SK-N-SH (cell line): ENCODE measurements around the gene EFTUD2. TPM values are rescaled to one million over a fixed set of nuclear protein-coding genes. Genes with fewer than 3 reads are reported as not detected.

Experiments
- CTCF ChIA-PET: fragments of 300-600, 350-600 bp; formaldehyde crosslinking; extraction: SDS; loops from one replicate; lab custom pipeline; 2021; lab: Yijun Ruan, JAX
- POLR2A ChIA-PET: fragments of 350-600 bp; sonication (Branson Sonifier 250); formaldehyde crosslinking; extraction: SDS; loops from one replicate; lab custom pipeline; 2020; ENCODE audit warnings: antibody characterized with exemption, inconsistent platforms; lab: Yijun Ruan, JAX
- DNase-seq: peaks from one replicate; pipeline ENCODE4 v3.0.0; 2012
- H2AFZ ChIP-seq: fragments of 200-600 bp; sonication (generic); 2 replicates; pipeline ENCODE4 v1.8.1; 2016; ENCODE audit warnings: antibody characterized with exemption, mild to moderate bottlenecking, low read depth
- H3F3A ChIP-seq: fragments of 200-600 bp; sonication (generic); replicated peaks from 2 replicates; pipeline ENCODE3; 2016; ENCODE audit warnings: antibody characterized with exemption, mild to moderate bottlenecking; ENCODE audit not compliant: insufficient read depth
- H3K27ac ChIP-seq, 2 experiments: fragments of 200-500 bp in 1 of 2; fragments of 200-600 bp in 1 of 2; sonication (Bioruptor generic) in 1 of 2; sonication (generic), shearing (Covaris generic) in 1 of 2; 2 replicates each; pipeline versions ENCODE4 v1.5.1 to v1.6.1; 2014 to 2016; ENCODE audit warnings: low read depth in 2 of 2, inconsistent platforms in 1 of 2, low read length in 1 of 2, mild to moderate bottlenecking in 1 of 2, mixed read lengths in 1 of 2
- H3K27me3 ChIP-seq: fragments of 200-600 bp; sonication (generic), shearing (Covaris generic); 2 replicates; pipeline ENCODE4 v1.6.1; 2016; ENCODE audit warnings: mixed run types; ENCODE audit not compliant: insufficient read depth
- H3K36me3 ChIP-seq, 2 experiments: fragments of 200-500 bp in 1 of 2; fragments of 200-600 bp in 1 of 2; sonication (Bioruptor generic) in 1 of 2; sonication (generic) in 1 of 2; replicated peaks in 1 of 2; 2 replicates each; pipeline versions ENCODE3 to v1.5.1; 2014 to 2016; ENCODE audit warnings: low read length in 1 of 2, mild to moderate bottlenecking in 1 of 2; ENCODE audit not compliant: insufficient read depth in 2 of 2, control insufficient read depth in 1 of 2
- H3K4me1 ChIP-seq, 2 experiments: fragments of 200-500 bp in 1 of 2; fragments of 200-600 bp in 1 of 2; sonication (Bioruptor generic) in 1 of 2; sonication (generic), shearing (Covaris generic) in 1 of 2; 2 replicates each; pipeline versions ENCODE4 v1.5.1 to v1.6.1; 2014 to 2016; ENCODE audit warnings: low read depth in 1 of 2, low read length in 1 of 2, mixed run types in 1 of 2; ENCODE audit not compliant: insufficient read depth in 2 of 2, control insufficient read depth in 1 of 2
- H3K4me2 ChIP-seq: fragments of 200-600 bp; sonication (generic), shearing (Covaris generic); 2 replicates; pipeline ENCODE4 v1.6.1; 2017; ENCODE audit warnings: mixed run types
- H3K4me3 ChIP-seq, 2 experiments: fragments of 200-500 bp in 1 of 2; fragments of 200-600 bp in 1 of 2; sonication (Bioruptor generic) in 1 of 2; sonication (generic), shearing (Covaris generic) in 1 of 2; 2 replicates each; pipeline versions ENCODE4 v1.5.1 to v1.8.1; 2014 to 2016; ENCODE audit warnings: low read depth in 2 of 2, inconsistent platforms in 1 of 2, low read length in 1 of 2, mild to moderate bottlenecking in 1 of 2, mixed read lengths in 1 of 2, moderate library complexity in 1 of 2
- H3K79me2 ChIP-seq: fragments of 200-600 bp; sonication (generic); 2 replicates; pipeline ENCODE4 v1.8.1; 2017; ENCODE audit warnings: mild to moderate bottlenecking; ENCODE audit not compliant: insufficient read depth
- H3K9ac ChIP-seq: fragments of 200-600 bp; sonication (generic); 2 replicates; pipeline ENCODE4 v1.6.1; 2017; ENCODE audit warnings: mixed run types
- H3K9me2 ChIP-seq: fragments of 200-600 bp; sonication (generic); 2 replicates; pipeline ENCODE4 v1.6.1; 2017; ENCODE audit warnings: mixed run types
- H3K9me3 ChIP-seq: fragments of 200-600 bp; sonication (generic); 2 replicates; pipeline ENCODE4 v1.6.1; 2017; ENCODE audit warnings: mixed run types, mild to moderate bottlenecking, moderate library complexity
- H4K20me1 ChIP-seq: fragments of 200-600 bp; sonication (generic); 2 replicates; pipeline ENCODE4 v1.6.1; 2017; ENCODE audit warnings: mild to moderate bottlenecking, mixed run types; ENCODE audit not compliant: insufficient read depth
- FOSL2 ChIP-seq: IDR thresholded peaks from 2 replicates; pipeline ENCODE4 v1.4.0; 2012; ENCODE audit warnings: low read depth, mild to moderate bottlenecking, moderate library complexity, borderline replicate concordance
- FOXJ3 ChIP-seq: sonication (generic); formaldehyde crosslinking; IDR thresholded peaks from 2 replicates; pipeline ENCODE4 v1.5.1; 2020; ENCODE audit warnings: mild to moderate bottlenecking, missing genetic modification reagents
- FOXM1 ChIP-seq: IDR thresholded peaks from 2 replicates; pipeline ENCODE4 v1.4.0; 2012; ENCODE audit warnings: low read depth, mild to moderate bottlenecking
- GABPA ChIP-seq: IDR thresholded peaks from 2 replicates; pipeline ENCODE4 v1.4.0; 2012; ENCODE audit warnings: low read depth, mild to moderate bottlenecking
- GATA2 ChIP-seq: sonication (generic); formaldehyde crosslinking; IDR thresholded peaks from 2 replicates; pipeline ENCODE4 v1.5.0; 2020; ENCODE audit warnings: mild to moderate bottlenecking, missing genetic modification reagents
- JUND ChIP-seq: IDR thresholded peaks from 2 replicates; pipeline ENCODE4 v1.4.0; 2012
- MAX ChIP-seq: IDR thresholded peaks from 2 replicates; pipeline ENCODE4 v1.4.0; 2012; ENCODE audit warnings: low read depth
- MEF2A ChIP-seq: IDR thresholded peaks from 2 replicates; pipeline ENCODE4 v1.4.0; 2012; ENCODE audit warnings: low read depth, borderline replicate concordance
- MXI1 ChIP-seq: IDR thresholded peaks from 2 replicates; pipeline ENCODE4 v1.6.1; 2012; ENCODE audit warnings: mild to moderate bottlenecking, low read depth, low read length, improper control_type of control experiment
- RCOR1 ChIP-seq: fragments of 150-350 bp; IDR thresholded peaks from 2 replicates; pipeline ENCODE4 v1.6.1; 2017; ENCODE audit warnings: antibody characterized with exemption, low read length
- RFX5 ChIP-seq: IDR thresholded peaks from 2 replicates; pipeline ENCODE4 v1.6.1; 2012; ENCODE audit warnings: mild to moderate bottlenecking, improper control_type of control experiment, low read length
- RXRA ChIP-seq: IDR thresholded peaks from 2 replicates; pipeline ENCODE4 v1.4.0; 2012; ENCODE audit warnings: low read depth, mild to moderate bottlenecking, borderline replicate concordance
- TAF1 ChIP-seq: IDR thresholded peaks from 2 replicates; pipeline ENCODE4 v1.6.1; 2012; ENCODE audit warnings: low read depth, mild to moderate bottlenecking, low read length, moderate library complexity, borderline replicate concordance
- TCF12 ChIP-seq: IDR thresholded peaks from 2 replicates; pipeline ENCODE4 v1.4.0; 2012
- WGBS: methylation state at CpG from one replicate; pipeline ENCODE4 v1.1.6; 2017; ENCODE audit warnings: low lambda C conversion rate; 5-methylcytosine and 5-hydroxymethylcytosine counted together
- polyA plus RNA-seq, 3 experiments: library from polyadenylated mRNA; depleted of rRNA; stranded (reverse); fragments of >200 nt; gene quantifications; 2 replicates each; pipeline ENCODE4 v1.2.3, GENCODE V29; 2012
- TF ChIP-seq, protein P1 (sequence below): IDR thresholded peaks from 2 replicates; pipeline ENCODE4; 2012

Gene EFTUD2
- polyA plus RNA-seq, 1 of the 3 experiments (the other 2 are of a cell fraction): 82.9 TPM

GRCh38 chr17:44931376-44931775 lies 32.1 kb upstream of the EFTUD2 start:
- H3K4me1 ChIP-seq: peaks cover 0 to 21% of the 10 kb centered on the region in 2 experiments; a peak in 1 of 4 replicates
- H3K9ac ChIP-seq: no peak overlapping the region
- ChIA-PET POLR2A (interaction anchor here (0.8 to 1.4 kb wide), 3 partner anchors 11 to 49 kb away, joined by 3 to 4 read pairs (median 3); no protein-coding TSS in a partner anchor), CTCF (interaction anchor here (1.0 to 17.2 kb wide), 6 partner anchors 9 to 204 kb away, joined by 3 to 433 read pairs (median 8); partner anchors contain the start of gene ACBD4)
- H3K4me2 ChIP-seq: no peak overlapping the region
- H3K4me3 ChIP-seq: no peak overlapping the region
- peaks cover 3% of the 10 kb centered on the region for H3F3A ChIP-seq
- no peaks in the 10 kb centered on the region for H3K9me2 ChIP-seq
- H3K36me3 ChIP-seq: peaks cover 7 to 55% of the 10 kb centered on the region in 2 experiments
- peak overlapping the region in 1 of 2 experiments; percentile 81; a peak in 2 of 4 replicates for H3K27ac ChIP-seq
- peak; percentile 16 for DNase-seq
- WGBS: 100% methylated on average over 5 of the region's 5 CpGs
- H2AFZ ChIP-seq: no peak overlapping the region
- TF ChIP-seq MEF2A (no peak), MAX (no peak)
- peaks cover 10% of the 10 kb centered on the region; the same call in 1 of the 2 replicates for H3K79me2 ChIP-seq
- no peaks in the 10 kb centered on the region; the same call in 1 of the 2 replicates for H4K20me1 ChIP-seq
- no peaks in the 10 kb centered on the region for H3K27me3 ChIP-seq
- H3K9me3 ChIP-seq: no peaks in the 10 kb centered on the region

- DNase-seq: peak; percentile 65
Observed at GRCh38 chr17:44930667-44931066, 31.4 kb upstream of the EFTUD2 start.

GRCh38 chr17:44928950-44929720 lies 29.9 kb upstream of the EFTUD2 start:
- Histone ChIP-seq H2AFZ (no peak overlapping the region), H3K4me1 (peaks cover 0 to 23% of the 10 kb centered on the region in 2 experiments; a peak in 1 of 4 replicates), H3K4me3 (no peak overlapping the region), H3K9me2 (no peaks in the 10 kb centered on the region), H3K4me2 (no peak overlapping the region), H3K27me3 (no peaks in the 10 kb centered on the region), H3K9me3 (no peaks in the 10 kb centered on the region), H3K9ac (no peak overlapping the region), H4K20me1 (no peaks in the 10 kb centered on the region), H3K36me3 (peaks cover 7 to 48% of the 10 kb centered on the region in 2 experiments), H3K27ac (no peak overlapping the region; a peak in 1 of 4 replicates), H3K79me2 (no peaks in the 10 kb centered on the region; the same call in 1 of the 2 replicates), H3F3A (peaks cover 10% of the 10 kb centered on the region)
- TF ChIP-seq TAF1 (no peak), RCOR1 (no peak), MXI1 (no peak), MAX (no peak), FOXM1 (no peak), RXRA (no peak), JUND (no peak), FOSL2 (no peak), GABPA (no peak), RFX5 (no peak)
- TF ChIP-seq, protein P1, sequence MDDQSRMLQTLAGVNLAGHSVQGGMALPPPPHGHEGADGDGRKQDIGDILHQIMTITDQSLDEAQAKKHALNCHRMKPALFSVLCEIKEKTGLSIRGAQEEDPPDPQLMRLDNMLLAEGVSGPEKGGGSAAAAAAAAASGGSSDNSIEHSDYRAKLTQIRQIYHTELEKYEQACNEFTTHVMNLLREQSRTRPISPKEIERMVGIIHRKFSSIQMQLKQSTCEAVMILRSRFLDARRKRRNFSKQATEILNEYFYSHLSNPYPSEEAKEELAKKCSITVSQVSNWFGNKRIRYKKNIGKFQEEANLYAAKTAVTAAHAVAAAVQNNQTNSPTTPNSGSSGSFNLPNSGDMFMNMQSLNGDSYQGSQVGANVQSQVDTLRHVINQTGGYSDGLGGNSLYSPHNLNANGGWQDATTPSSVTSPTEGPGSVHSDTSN: no peak
- ChIA-PET POLR2A (interaction anchor here (1.0 kb wide), 1 partner anchor 8 kb away, joined by 3 read pairs; no protein-coding TSS in a partner anchor), CTCF (interaction anchor here (0.9 to 17.2 kb wide), 4 partner anchors 9 to 206 kb away, joined by 3 to 433 read pairs (median 16); no protein-coding TSS in a partner anchor)
- no peak for DNase-seq
- WGBS: 73% methylated on average over 3 of the region's 7 CpGs

More at GRCh38 chr17:44930667-44931066, 31.4 kb upstream of the EFTUD2 start:
- Histone ChIP-seq H3K9me2 (no peaks in the 10 kb centered on the region), H3K27me3 (no peaks in the 10 kb centered on the region), H3F3A (peaks cover 7% of the 10 kb centered on the region), H3K4me2 (no peak overlapping the region), H3K9me3 (no peaks in the 10 kb centered on the region)
- POLR2A ChIA-PET: interaction anchor here (0.7 to 1.4 kb wide), 3 partner anchors 10 to 31 kb away, joined by 3 to 4 read pairs (median 3); no protein-coding TSS in a partner anchor
- no peak for TF ChIP-seq MEF2A
- TF ChIP-seq TCF12: no peak
- TF ChIP-seq FOXJ3 (CRISPR knock-in tag): 0 out of 2 replicates have a peak, but pooled peaks have one; percentile 18
- peak; percentile 63 for TF ChIP-seq GATA2 (CRISPR knock-in tag)
- TF ChIP-seq, all 33 proteins: peak for 2
- WGBS: 76% methylated on average over 6 of the region's 6 CpGs
- no peak overlapping the region for H2AFZ ChIP-seq
- peaks cover 3% of the 10 kb centered on the region; the same call in 1 of the 2 replicates for H3K79me2 ChIP-seq
- H3K27ac ChIP-seq: peak overlapping the region in 1 of 2 experiments; percentile 81; a peak in 2 of 4 replicates
- no peak overlapping the region for H3K4me3 ChIP-seq
- no peaks in the 10 kb centered on the region for H4K20me1 ChIP-seq
- H3K36me3 ChIP-seq: peaks cover 7 to 54% of the 10 kb centered on the region in 2 experiments
- peaks cover 0 to 21% of the 10 kb centered on the region in 2 experiments; a peak in 1 of 4 replicates for H3K4me1 ChIP-seq
- CTCF ChIA-PET: interaction anchor here (0.9 to 17.2 kb wide), 7 partner anchors 10 to 205 kb away, joined by 3 to 433 read pairs (median 6); partner anchors contain the start of gene ACBD4
- no peak overlapping the region for H3K9ac ChIP-seq
